Parathyroid adenoma (tissue), 2 donors: ENCODE results near the gene OR52J3.

Source experiments
- H2AFZ ChIP-seq: fragments of 300-600 bp; sonication (generic); one replicate; pipeline ENCODE4 v1.7.0; 2017; ENCODE audit warnings: antibody characterized with exemption, mild to moderate bottlenecking
- H3K27ac ChIP-seq: fragments of 300-600 bp; sonication (generic); one replicate; pipeline ENCODE4 v1.7.0; 2017
- H3K27me3 ChIP-seq: fragments of 300-600 bp; sonication (generic); one replicate; pipeline ENCODE4 v1.7.0; 2017; ENCODE audit warnings: low read length; ENCODE audit not compliant: control insufficient read depth, insufficient read depth
- H3K36me3 ChIP-seq: fragments of 300-600 bp; sonication (generic); one replicate; pipeline ENCODE4 v1.7.0; 2017; ENCODE audit warnings: low read length; ENCODE audit not compliant: control insufficient read depth, insufficient read depth
- H3K4me1 ChIP-seq: fragments of 300-600 bp; sonication (generic); one replicate; pipeline ENCODE4 v1.7.0; 2017; ENCODE audit warnings: control low read depth
- H3K4me2 ChIP-seq: fragments of 300-600 bp; sonication (generic); one replicate; pipeline ENCODE4 v1.7.0; 2017; ENCODE audit warnings: low read length
- H3K4me3 ChIP-seq: fragments of 300-600 bp; sonication (generic); one replicate; pipeline ENCODE4 v1.7.0; 2017; ENCODE audit warnings: low read depth, low read length
- H3K79me2 ChIP-seq: fragments of 300-600 bp; sonication (generic); one replicate; pipeline ENCODE4 v1.7.0; 2017; ENCODE audit warnings: control low read depth
- H3K9ac ChIP-seq: fragments of 300-600 bp; sonication (generic); one replicate; pipeline ENCODE4 v1.7.0; 2017; ENCODE audit warnings: mild to moderate bottlenecking
- H3K9me3 ChIP-seq: fragments of 300-600 bp; sonication (generic); one replicate; pipeline ENCODE4 v1.7.0; 2017; ENCODE audit warnings: low read length; ENCODE audit not compliant: control insufficient read depth
- CTCF ChIP-seq: fragments of 300-600 bp; sonication (generic); IDR thresholded peaks from one replicate; pipeline ENCODE4 v1.7.0; 2017; ENCODE audit warnings: antibody characterized with exemption, mild to moderate bottlenecking
- donor health status: primary hyperparathyroidism.

Gene OR52J3

GRCh38 chr11:5021996-5022395, 24.3 kb upstream of the OR52J3 start:
- no peaks in the 10 kb centered on the region for H3K36me3 ChIP-seq
- H3K4me3 ChIP-seq = no peak overlapping the region
- H3K9me3 ChIP-seq = no peaks in the 10 kb centered on the region
- no peak overlapping the region for H3K27ac ChIP-seq
- H3K9ac ChIP-seq = no peak overlapping the region
- no peaks in the 10 kb centered on the region for H3K79me2 ChIP-seq
- no peak overlapping the region for H2AFZ ChIP-seq
- no peak for TF ChIP-seq CTCF
- no peaks in the 10 kb centered on the region for H3K27me3 ChIP-seq
- no peaks in the 10 kb centered on the region for H3K4me1 ChIP-seq
- no peak overlapping the region for H3K4me2 ChIP-seq

DNA sequence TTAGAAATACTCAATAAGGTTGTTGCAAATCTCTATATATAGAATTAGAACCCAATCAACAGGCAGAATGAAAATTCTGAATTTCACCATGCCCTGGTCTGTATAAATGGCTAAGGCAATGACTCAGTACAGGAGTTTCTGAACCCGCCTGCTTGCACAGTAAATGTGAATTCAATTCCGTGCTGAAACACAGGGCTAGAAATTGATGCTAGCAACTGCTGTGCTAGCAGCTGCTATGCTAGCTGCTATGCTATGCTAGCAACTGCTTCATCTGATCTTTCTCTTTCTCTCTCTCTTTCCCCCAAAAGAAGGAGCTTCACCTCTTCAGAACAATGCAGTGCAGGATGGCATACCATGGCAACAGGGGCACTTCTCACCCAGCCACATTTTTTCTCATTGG, 9.7 kb upstream of the OR52J3 start:
- no peaks in the 10 kb centered on the region for H3K79me2 ChIP-seq
- H3K4me3 ChIP-seq = no peak overlapping the region
- H3K27ac ChIP-seq = no peak overlapping the region
- TF ChIP-seq CTCF = no peak
- no peak overlapping the region for H3K9ac ChIP-seq
- no peaks in the 10 kb centered on the region for H3K27me3 ChIP-seq
- no peak overlapping the region for H2AFZ ChIP-seq
- no peaks in the 10 kb centered on the region for H3K4me1 ChIP-seq
- H3K36me3 ChIP-seq = no peaks in the 10 kb centered on the region
- H3K4me2 ChIP-seq = no peak overlapping the region
- no peaks in the 10 kb centered on the region for H3K9me3 ChIP-seq

DNA sequence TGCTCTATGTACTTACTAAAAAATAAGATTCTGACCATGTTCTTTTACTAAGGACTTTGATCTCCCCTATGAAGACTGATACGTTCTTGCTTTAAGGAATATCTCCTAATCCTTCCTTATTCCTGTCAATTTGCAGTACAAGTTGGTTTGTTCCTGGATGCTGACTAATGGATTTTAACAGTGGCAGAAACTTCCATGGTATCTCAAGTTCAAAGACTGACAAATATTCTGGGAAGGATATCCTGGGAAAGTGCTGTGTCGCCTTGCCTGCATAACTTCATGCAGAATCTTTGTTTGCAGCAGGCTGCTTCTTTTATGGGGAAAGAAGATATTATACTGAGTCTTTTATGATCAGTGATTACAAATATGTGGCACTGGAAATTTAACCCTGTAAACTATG, 8.4 kb upstream of the OR52J3 start:
- Histone ChIP-seq H3K27ac (no peak overlapping the region), H3K9me3 (no peaks in the 10 kb centered on the region), H3K9ac (no peak overlapping the region), H3K4me1 (no peaks in the 10 kb centered on the region), H3K79me2 (no peaks in the 10 kb centered on the region), H3K4me2 (no peak overlapping the region), H3K27me3 (no peaks in the 10 kb centered on the region), H2AFZ (no peak overlapping the region), H3K36me3 (no peaks in the 10 kb centered on the region), H3K4me3 (no peak overlapping the region)
- no peak for TF ChIP-seq CTCF

DNA sequence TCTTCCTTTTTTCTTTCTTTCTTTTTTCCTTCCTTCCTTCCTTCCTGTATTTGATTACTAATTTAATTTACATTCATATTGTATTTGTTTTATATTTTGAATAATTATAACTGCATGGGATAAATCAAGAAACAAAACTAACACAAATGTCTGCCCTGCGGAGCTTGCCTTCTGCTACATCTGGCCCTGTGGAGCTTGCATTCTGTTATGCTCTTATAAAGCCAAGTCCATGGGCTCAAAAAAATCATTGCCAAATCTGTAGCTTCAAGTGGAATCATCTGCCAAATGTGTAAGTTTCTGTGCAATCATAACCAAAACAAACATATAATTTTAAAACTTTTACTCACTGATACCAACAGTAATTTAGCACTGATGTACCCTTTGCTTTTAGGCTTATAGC, 8.0 kb upstream of the OR52J3 start:
- no peak overlapping the region for H3K4me3 ChIP-seq
- no peaks in the 10 kb centered on the region for H3K79me2 ChIP-seq
- no peak for TF ChIP-seq CTCF
- no peak overlapping the region for H3K4me2 ChIP-seq
- H3K27ac ChIP-seq = no peak overlapping the region
- no peaks in the 10 kb centered on the region for H3K9me3 ChIP-seq
- H3K9ac ChIP-seq = no peak overlapping the region
- no peaks in the 10 kb centered on the region for H3K36me3 ChIP-seq
- H3K4me1 ChIP-seq = no peaks in the 10 kb centered on the region
- H2AFZ ChIP-seq = no peak overlapping the region
- H3K27me3 ChIP-seq = no peaks in the 10 kb centered on the region

DNA sequence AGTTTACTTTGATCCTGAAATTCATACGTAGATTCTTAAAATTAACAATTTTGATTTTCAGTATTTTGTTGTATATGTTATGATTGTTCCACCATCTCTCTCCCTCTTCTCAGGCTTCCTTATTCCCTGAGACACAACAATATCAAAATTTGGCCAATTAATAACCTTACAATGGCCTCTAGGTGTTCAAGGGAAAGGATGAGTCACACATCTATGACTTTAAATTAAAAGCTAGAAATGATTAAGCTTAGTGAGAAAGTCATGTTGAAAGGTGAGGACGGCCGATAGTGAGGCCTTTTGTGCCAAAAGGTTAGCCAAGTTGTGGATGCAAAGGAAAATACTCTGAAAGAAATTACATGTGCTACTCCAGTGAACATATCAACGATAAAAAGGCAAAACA, 5.5 kb upstream of the OR52J3 start:
- no peak overlapping the region for H3K27ac ChIP-seq
- H3K4me3 ChIP-seq = no peak overlapping the region
- H3K4me2 ChIP-seq = no peak overlapping the region
- H3K4me1 ChIP-seq = no peaks in the 10 kb centered on the region
- no peak overlapping the region for H2AFZ ChIP-seq
- H3K27me3 ChIP-seq = no peaks in the 10 kb centered on the region
- no peaks in the 10 kb centered on the region for H3K36me3 ChIP-seq
- no peaks in the 10 kb centered on the region for H3K9me3 ChIP-seq
- no peak for TF ChIP-seq CTCF
- no peaks in the 10 kb centered on the region for H3K79me2 ChIP-seq
- no peak overlapping the region for H3K9ac ChIP-seq
